Upper lobe of right lung (tissue), 1 donor: ENCODE results near the gene TARBP1. TPM values are rescaled to one million over a fixed set of nuclear protein-coding genes. Genes with fewer than 3 reads are reported as not detected.

ENCODE experiments used
- ATAC-seq: fragments of 200-7000 bp; cut with Tn5 transposase; one replicate; pipeline ENCODE4 v1.9.1; 2020; ENCODE audit warnings: mild to moderate bottlenecking, moderate library complexity
- DNase-seq: peaks from one replicate; pipeline ENCODE4 v3.0.0-alpha.2; 2020
- H3K27ac ChIP-seq: fragments of 200-600 bp; one replicate; pipeline ENCODE4 v1.8.0; 2022
- H3K27me3 ChIP-seq: fragments of 200-600 bp; one replicate; pipeline ENCODE4 v1.8.0; 2022; ENCODE audit warnings: mild to moderate bottlenecking
- H3K36me3 ChIP-seq: fragments of 200-600 bp; one replicate; pipeline ENCODE4 v1.8.0; 2022
- H3K4me1 ChIP-seq: fragments of 200-600 bp; one replicate; pipeline ENCODE4 v1.8.0; 2022
- H3K4me3 ChIP-seq: fragments of 200-600 bp; one replicate; pipeline ENCODE4 v1.8.0; 2022; ENCODE audit warnings: mild to moderate bottlenecking
- H3K9me3 ChIP-seq: fragments of 200-600 bp; one replicate; pipeline ENCODE4 v1.8.0; 2022
- intact Hi-C: fragments of 100-400 bp; cut with DNase I; formaldehyde crosslinking; loops from one replicate; pipeline ENCODE4 v1.11.0; 2022
- long read RNA-seq: library from polyadenylated mRNA; unstranded; transcript quantifications from one replicate; pipeline ENCODE4 v2.0.0, GENCODE V29; 2021
- total RNA-seq: library from RNA; stranded (reverse); fragmentation: NEBNext Ultra II Directional; extraction: Animal tissue kit (Norgen Biotek cat#: 25700); gene quantifications from one replicate; pipeline ENCODE4 v1.2.1, GENCODE V29; 2021
- TF ChIP-seq, protein P1 (sequence below): fragments of 200-600 bp; IDR thresholded peaks from one replicate; pipeline ENCODE4 v1.8.0; 2022; ENCODE audit warnings: antibody characterized with exemption
- donor health status: DM: no; HTN: yes; CAD: no; lungs with severe emphysema.

TARBP1 gene
- 18.3 TPM for total RNA-seq
- long read RNA-seq, full-length matches to known transcripts = 10 of 35 reads
- long read RNA-seq, partial matches to known transcripts = 5 of 35 reads
- long read RNA-seq, other reads (novel, unspliced or antisense) = 20 of 35 reads

- intact Hi-C loops = no loop called here
- Histone ChIP-seq H3K4me3 (peak within 1 kb of the TSS; percentile 75), H3K9me3 (no peaks in the 10 kb centered on the region), H3K36me3 (no peaks in the 10 kb centered on the region), H3K27ac (peak within 1 kb of the TSS; percentile 86), H3K4me1 (peaks cover 25% of the 10 kb centered on the region), H3K27me3 (no peaks in the 10 kb centered on the region)
- TF ChIP-seq, protein P1, sequence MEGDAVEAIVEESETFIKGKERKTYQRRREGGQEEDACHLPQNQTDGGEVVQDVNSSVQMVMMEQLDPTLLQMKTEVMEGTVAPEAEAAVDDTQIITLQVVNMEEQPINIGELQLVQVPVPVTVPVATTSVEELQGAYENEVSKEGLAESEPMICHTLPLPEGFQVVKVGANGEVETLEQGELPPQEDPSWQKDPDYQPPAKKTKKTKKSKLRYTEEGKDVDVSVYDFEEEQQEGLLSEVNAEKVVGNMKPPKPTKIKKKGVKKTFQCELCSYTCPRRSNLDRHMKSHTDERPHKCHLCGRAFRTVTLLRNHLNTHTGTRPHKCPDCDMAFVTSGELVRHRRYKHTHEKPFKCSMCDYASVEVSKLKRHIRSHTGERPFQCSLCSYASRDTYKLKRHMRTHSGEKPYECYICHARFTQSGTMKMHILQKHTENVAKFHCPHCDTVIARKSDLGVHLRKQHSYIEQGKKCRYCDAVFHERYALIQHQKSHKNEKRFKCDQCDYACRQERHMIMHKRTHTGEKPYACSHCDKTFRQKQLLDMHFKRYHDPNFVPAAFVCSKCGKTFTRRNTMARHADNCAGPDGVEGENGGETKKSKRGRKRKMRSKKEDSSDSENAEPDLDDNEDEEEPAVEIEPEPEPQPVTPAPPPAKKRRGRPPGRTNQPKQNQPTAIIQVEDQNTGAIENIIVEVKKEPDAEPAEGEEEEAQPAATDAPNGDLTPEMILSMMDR = no peak
- ATAC-seq = peak; percentile 92
- peak; percentile 88 for DNase-seq
These were observed at the start of gene TARBP1 for GRCh38 chr1:234478481-234479309. Gene TARBP1 (minus strand): TSS chr1:234479179. CDS start chr1:234479103, 76 bp downstream.

- intact Hi-C loops = no loop called here
- H3K36me3 ChIP-seq = no peaks in the 10 kb centered on the region
- H3K4me1 ChIP-seq = peaks cover 62% of the 10 kb centered on the region
- DNase-seq = no peak
- TF ChIP-seq, protein P1 = no peak
- peak; percentile 39 for ATAC-seq
- H3K9me3 ChIP-seq = no peaks in the 10 kb centered on the region
- H3K27ac ChIP-seq = peak overlapping the region; percentile 43
- H3K27me3 ChIP-seq = no peaks in the 10 kb centered on the region
- no peak overlapping the region for H3K4me3 ChIP-seq
These were observed 49.3 kb upstream of the TARBP1 start for GRCh38 chr1:234528074-234528865.

DNA sequence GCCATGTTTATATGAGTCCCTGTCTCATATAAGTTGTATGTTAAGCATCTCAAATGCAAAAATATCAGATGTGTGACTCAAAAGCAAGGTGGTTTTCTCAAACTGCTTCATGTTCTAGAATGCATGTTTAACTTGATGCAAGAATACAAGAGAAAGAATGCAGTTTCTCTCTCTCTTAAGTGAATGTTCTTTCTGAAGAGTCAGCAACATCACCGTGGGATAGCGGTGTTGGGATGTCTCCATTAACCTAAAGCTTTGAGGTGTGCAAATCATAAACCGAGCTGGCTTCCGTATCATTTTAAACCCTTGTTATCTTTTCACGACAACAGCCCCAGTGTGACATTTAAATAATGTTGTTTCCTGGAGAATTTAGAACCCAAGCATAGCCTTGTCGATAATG is 48.4 kb upstream of the TARBP1 start:
- Histone ChIP-seq H3K27ac (peak overlapping the region; percentile 43), H3K27me3 (no peaks in the 10 kb centered on the region), H3K9me3 (no peaks in the 10 kb centered on the region), H3K4me1 (peaks cover 62% of the 10 kb centered on the region), H3K36me3 (no peaks in the 10 kb centered on the region), H3K4me3 (no peak overlapping the region)
- no peak for DNase-seq
- TF ChIP-seq, protein P1 = no peak
- intact Hi-C loops = no loop called here
- no peak for ATAC-seq

- no peaks in the 10 kb centered on the region for H3K27me3 ChIP-seq
- H3K4me1 ChIP-seq = peaks cover 62% of the 10 kb centered on the region
- DNase-seq (no peak), ATAC-seq (no peak)
- no peak overlapping the region for H3K4me3 ChIP-seq
- H3K36me3 ChIP-seq = no peaks in the 10 kb centered on the region
- H3K9me3 ChIP-seq = no peaks in the 10 kb centered on the region
- TF ChIP-seq, protein P1 = no peak
- intact Hi-C loops = no loop called here
- H3K27ac ChIP-seq = no peak overlapping the region
These were observed 47.9 kb upstream of the TARBP1 start for GRCh38 chr1:234526922-234527321.

DNA sequence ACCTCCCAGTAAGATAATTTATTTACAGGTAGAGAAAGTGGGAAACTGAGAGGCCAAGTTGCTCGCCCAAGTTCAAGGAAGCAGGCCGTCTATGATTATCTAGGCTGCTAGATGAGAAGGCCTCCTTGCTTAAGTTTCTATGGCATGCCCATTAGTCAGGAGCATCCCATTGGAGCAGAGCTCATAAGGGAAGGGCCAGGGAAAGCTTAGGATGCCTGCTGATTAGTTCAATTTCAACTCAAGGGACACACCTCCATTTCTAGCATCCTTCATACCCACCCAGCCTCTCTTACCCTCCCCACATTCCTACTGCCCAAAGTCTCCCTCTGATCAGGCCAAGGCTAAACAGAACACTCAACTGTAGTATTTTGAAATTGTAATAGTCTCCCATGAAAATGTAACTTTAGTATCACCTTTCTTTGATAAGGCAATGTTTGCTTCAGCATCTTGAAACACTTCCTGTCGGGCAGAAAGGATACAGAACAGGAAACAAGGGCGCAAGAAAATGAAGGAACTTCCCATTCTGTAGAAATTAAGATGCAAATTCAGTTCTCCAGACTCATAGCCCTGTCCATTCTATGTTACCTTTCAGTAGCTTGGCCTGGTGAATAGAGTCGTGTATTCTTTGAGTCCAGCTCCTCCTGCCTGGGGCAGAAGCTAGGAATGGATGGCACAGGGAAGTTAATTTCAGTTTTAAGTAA is 46.3 kb upstream of the TARBP1 start:
- ATAC-seq = peak; percentile 68

More for the DNA sequence above, 46.3 kb upstream of the TARBP1 start:
- Histone ChIP-seq H3K4me3 (no peak overlapping the region), H3K27ac (peak overlapping the region; percentile 55), H3K36me3 (no peaks in the 10 kb centered on the region), H3K9me3 (no peaks in the 10 kb centered on the region), H3K4me1 (peaks cover 45% of the 10 kb centered on the region), H3K27me3 (no peaks in the 10 kb centered on the region)
- DNase-seq = no peak
- intact Hi-C loops = no loop called here
- TF ChIP-seq, protein P1 = no peak
